ENCODE results near the gene ACOT7. TPM values are rescaled to one million over a fixed set of nuclear protein-coding genes. Genes with fewer than 3 reads are reported as not detected.
"Not testable (repeated sequence)": the region's sequence is repeated elsewhere in the genome, so short reads cannot be mapped to it uniquely, and the experiment has no call there.

The ACOT7 gene
- total RNA-seq, 2 experiments from 2014 or later: 23.4 to 53.6 TPM

DNA sequence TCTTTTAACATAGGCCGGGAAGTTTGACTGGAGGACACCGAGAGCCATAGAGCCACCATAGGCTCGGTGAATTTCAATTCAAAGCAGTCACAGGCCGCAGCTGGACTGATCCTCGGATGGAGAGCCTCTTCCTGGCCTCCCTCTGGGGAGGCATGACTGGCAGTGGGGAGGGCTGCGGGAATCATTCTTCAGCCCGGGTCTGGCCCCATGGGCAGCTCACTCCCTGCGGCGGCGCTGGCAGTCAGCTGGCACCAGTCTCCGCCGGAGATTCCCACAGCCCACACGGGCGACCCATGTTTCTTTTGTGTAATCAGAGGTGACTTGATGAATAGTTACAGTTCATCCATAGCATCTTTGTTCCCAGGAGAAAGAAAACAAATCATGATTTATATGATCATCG, 41.6 kb upstream of the ACOT7 start:
- no peak for TF ChIP-seq EZH2phosphoT487 (IDR thresholded peaks at IDR 0.05; ENCODE audit: borderline replicate concordance, low read depth, low read length)
- TF ChIP-seq, protein P1, sequence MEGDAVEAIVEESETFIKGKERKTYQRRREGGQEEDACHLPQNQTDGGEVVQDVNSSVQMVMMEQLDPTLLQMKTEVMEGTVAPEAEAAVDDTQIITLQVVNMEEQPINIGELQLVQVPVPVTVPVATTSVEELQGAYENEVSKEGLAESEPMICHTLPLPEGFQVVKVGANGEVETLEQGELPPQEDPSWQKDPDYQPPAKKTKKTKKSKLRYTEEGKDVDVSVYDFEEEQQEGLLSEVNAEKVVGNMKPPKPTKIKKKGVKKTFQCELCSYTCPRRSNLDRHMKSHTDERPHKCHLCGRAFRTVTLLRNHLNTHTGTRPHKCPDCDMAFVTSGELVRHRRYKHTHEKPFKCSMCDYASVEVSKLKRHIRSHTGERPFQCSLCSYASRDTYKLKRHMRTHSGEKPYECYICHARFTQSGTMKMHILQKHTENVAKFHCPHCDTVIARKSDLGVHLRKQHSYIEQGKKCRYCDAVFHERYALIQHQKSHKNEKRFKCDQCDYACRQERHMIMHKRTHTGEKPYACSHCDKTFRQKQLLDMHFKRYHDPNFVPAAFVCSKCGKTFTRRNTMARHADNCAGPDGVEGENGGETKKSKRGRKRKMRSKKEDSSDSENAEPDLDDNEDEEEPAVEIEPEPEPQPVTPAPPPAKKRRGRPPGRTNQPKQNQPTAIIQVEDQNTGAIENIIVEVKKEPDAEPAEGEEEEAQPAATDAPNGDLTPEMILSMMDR (conservative IDR thresholded peaks at IDR 0.05; ENCODE audit: low read length): no peak
- BruUV-seq (replicated peaks): no TSS peak
- no peak for DNase-seq (ENCODE audit: low spot score)
- intact Hi-C loops (cut with micrococcal nuclease; ENCODE audit: unreplicated experiment): loop anchor here (10.0 kb wide), 1 partner anchor 190 kb away; the partner anchor contains the start of gene HES3
- Histone ChIP-seq H3K4me3 (ENCODE audit: low read depth, low read length, poor library complexity, severe bottlenecking) (no peak overlapping the region), H3K4me2 (ENCODE audit: low read length) (no peak overlapping the region), H3K9me3 (ENCODE audit: low read length) (no peaks in the 10 kb centered on the region), H3K4me1 (ENCODE audit: insufficient read depth, low read length, poor library complexity, severe bottlenecking) (no peaks in the 10 kb centered on the region), H3K27ac (ENCODE audit: low read depth, low read length, poor library complexity, severe bottlenecking) (no peak overlapping the region), H3K9me2 (ENCODE audit: insufficient read depth, low read length) (no peaks in the 10 kb centered on the region), H3K36me3 (ENCODE audit: insufficient read depth, low read length) (no peaks in the 10 kb centered on the region), H2AFZ (ENCODE audit: low read length) (no peak overlapping the region), H4K20me1 (ENCODE audit: insufficient read depth, low read length) (no peaks in the 10 kb centered on the region), H3K79me2 (ENCODE audit: insufficient read depth, low read depth, low read length) (no peaks in the 10 kb centered on the region)
- POLR2A ChIA-PET: no interaction called here
- CTCF ChIA-PET (ENCODE audit: unreplicated experiment): no interaction called here

DNA sequence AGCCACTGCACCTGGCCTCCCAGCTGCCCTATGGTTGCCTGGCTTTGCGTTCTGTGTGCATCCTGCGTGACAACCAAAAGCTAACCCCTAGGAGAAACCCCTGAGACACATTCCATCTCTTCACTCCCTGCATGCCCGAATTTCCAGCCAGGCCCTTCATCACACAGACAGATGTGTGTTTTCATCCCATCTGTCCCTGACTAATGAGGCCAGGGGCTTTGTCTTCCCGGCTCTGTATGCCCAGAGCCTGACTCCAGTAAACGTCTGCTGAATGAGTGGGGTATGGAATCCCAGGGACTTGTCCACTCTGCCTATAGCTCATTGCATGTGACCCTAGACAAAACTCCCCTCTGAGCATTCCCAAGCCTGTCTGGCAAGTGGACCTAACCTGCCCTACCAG, 40.6 kb upstream of the ACOT7 start:
- Histone ChIP-seq H3K27ac (ENCODE audit: low read depth, low read length, poor library complexity, severe bottlenecking) (no peak overlapping the region), H3K9me3 (ENCODE audit: low read length) (no peaks in the 10 kb centered on the region), H3K4me1 (ENCODE audit: insufficient read depth, low read length, poor library complexity, severe bottlenecking) (no peaks in the 10 kb centered on the region), H3K9me2 (ENCODE audit: insufficient read depth, low read length) (no peaks in the 10 kb centered on the region), H2AFZ (ENCODE audit: low read length) (no peak overlapping the region), H3K79me2 (ENCODE audit: insufficient read depth, low read depth, low read length) (no peaks in the 10 kb centered on the region), H3K36me3 (ENCODE audit: insufficient read depth, low read length) (no peaks in the 10 kb centered on the region), H3K4me2 (ENCODE audit: low read length) (no peak overlapping the region), H3K4me3 (ENCODE audit: low read depth, low read length, poor library complexity, severe bottlenecking) (no peak overlapping the region), H4K20me1 (ENCODE audit: insufficient read depth, low read length) (no peaks in the 10 kb centered on the region)
- no TSS peak for BruUV-seq (replicated peaks)
- TF ChIP-seq, protein P1 (conservative IDR thresholded peaks at IDR 0.05; ENCODE audit: low read length): no peak
- no peak for TF ChIP-seq EZH2phosphoT487 (IDR thresholded peaks at IDR 0.05; ENCODE audit: borderline replicate concordance, low read depth, low read length)
- no peak for DNase-seq (ENCODE audit: low spot score)
- ChIA-PET CTCF (ENCODE audit: unreplicated experiment) (no interaction called here), POLR2A (no interaction called here)
- intact Hi-C loops (cut with micrococcal nuclease; ENCODE audit: unreplicated experiment): loop anchor here (10.0 kb wide), 1 partner anchor 189 kb away; the partner anchor contains the start of gene HES3

DNA sequence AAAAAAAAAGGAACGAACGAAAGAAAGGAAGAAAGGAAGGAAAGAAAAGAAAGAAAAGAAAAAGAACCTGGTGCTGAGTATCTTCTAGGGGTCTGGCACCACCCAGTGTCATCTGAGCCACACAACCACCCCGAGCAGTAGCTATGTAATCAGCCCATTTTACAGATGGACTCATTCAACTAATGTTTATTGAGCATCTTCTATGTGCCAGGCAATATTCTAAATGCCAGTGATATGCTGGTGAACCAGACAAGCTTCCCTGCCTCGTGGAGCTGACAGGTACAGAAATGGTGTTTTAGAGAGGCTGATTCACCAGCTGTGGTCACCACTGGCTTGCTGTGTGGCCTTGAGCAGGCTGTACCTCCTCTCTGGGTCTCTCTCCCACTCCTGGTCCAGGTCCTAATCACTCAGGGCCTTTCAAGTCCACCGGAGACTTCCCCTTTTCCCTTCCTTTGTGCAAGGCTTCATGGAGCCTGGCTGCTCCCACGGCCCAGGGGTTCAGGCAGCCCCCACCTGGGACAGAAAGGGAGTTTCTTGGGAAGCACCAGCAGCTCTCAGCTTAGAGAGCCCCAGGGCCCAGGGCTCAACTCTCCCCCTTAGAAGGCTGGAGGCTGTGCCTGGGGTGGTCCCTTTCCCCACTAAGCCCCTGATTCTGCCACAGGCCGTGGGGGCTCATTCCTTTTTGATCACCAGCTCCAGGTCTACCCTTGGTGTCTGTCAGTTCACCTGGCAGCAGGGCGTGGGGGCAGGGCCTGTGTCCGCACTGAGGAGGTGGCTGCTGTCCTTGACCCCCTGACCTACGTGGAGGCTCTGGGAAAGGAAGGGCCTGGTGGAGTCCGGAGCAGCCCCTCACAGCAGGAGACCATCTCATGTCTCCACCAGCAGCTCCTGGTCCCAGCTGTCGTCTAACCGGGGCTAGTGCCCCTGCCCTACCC, 38.3 kb upstream of the ACOT7 start:
- CTCF ChIA-PET (ENCODE audit: unreplicated experiment); H3K27ac ChIP-seq (ENCODE audit: low read depth, low read length, poor library complexity, severe bottlenecking): not testable (repeated sequence)

DNA sequence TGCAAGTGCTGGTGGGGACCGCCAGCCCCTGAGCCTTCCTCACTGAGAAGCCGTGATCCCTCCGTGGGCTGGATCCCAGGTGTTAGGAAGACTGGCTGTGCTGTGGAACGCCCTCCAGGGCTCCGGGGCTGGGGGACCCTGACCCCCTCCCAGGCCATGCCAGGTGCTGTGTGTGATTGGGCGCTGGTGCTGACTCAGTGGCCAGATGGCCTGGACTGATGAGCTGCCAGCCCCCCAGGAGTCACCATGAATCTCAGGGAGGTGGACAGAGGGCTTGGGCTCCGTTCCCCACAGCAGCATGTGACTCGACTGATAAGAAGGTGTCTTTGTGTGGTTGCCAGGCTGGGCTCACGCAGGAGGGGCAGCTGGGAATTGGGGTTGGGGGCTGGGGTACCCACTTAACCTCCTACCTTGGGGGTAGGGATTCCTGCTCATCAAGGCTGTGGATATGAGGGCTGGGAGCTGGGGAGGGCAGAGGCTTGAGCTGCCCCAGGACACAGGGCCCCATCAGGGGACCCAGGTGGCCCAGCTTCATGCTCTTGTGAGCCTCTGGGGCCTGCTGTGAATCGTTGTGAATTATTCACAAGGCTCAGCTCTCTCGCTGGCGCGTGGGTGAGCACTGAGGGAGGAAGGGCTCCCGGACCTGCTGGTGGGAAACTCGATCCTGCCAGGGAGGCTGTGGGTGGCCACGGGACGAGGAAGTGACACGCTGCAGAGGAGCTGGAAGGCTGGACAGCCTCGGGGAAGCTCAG, 36.3 kb upstream of the ACOT7 start:
- POLR2A ChIA-PET; H3K9me2 ChIP-seq (ENCODE audit: insufficient read depth, low read length): not testable (repeated sequence)

More for the DNA sequence above, 38.3 kb upstream of the ACOT7 start:
- H3K9me2 ChIP-seq (ENCODE audit: insufficient read depth, low read length); H2AFZ ChIP-seq (ENCODE audit: low read length); H3K79me2 ChIP-seq (ENCODE audit: insufficient read depth, low read depth, low read length); H3K4me1 ChIP-seq (ENCODE audit: insufficient read depth, low read length, poor library complexity, severe bottlenecking); DNase-seq (ENCODE audit: low spot score); H3K9me3 ChIP-seq (ENCODE audit: low read length); H3K4me2 ChIP-seq (ENCODE audit: low read length); BruUV-seq (replicated peaks); H3K4me3 ChIP-seq (ENCODE audit: low read depth, low read length, poor library complexity, severe bottlenecking); POLR2A ChIA-PET; H3K36me3 ChIP-seq (ENCODE audit: insufficient read depth, low read length); H4K20me1 ChIP-seq (ENCODE audit: insufficient read depth, low read length): not testable (repeated sequence)
- intact Hi-C loops (cut with micrococcal nuclease; ENCODE audit: unreplicated experiment): loop anchor here (10.0 kb wide), 1 partner anchor 187 kb away; the partner anchor contains the start of gene HES3

More for the DNA sequence above, 36.3 kb upstream of the ACOT7 start:
- H3K9me3 ChIP-seq (ENCODE audit: low read length); H2AFZ ChIP-seq (ENCODE audit: low read length); H3K4me2 ChIP-seq (ENCODE audit: low read length); CTCF ChIA-PET (ENCODE audit: unreplicated experiment); BruUV-seq (replicated peaks); H3K27ac ChIP-seq (ENCODE audit: low read depth, low read length, poor library complexity, severe bottlenecking); H3K79me2 ChIP-seq (ENCODE audit: insufficient read depth, low read depth, low read length); H4K20me1 ChIP-seq (ENCODE audit: insufficient read depth, low read length); H3K4me1 ChIP-seq (ENCODE audit: insufficient read depth, low read length, poor library complexity, severe bottlenecking); H3K4me3 ChIP-seq (ENCODE audit: low read depth, low read length, poor library complexity, severe bottlenecking); DNase-seq (ENCODE audit: low spot score); H3K36me3 ChIP-seq (ENCODE audit: insufficient read depth, low read length): not testable (repeated sequence)
- intact Hi-C loops (cut with micrococcal nuclease; ENCODE audit: unreplicated experiment): loop anchor here (10.0 kb wide), 1 partner anchor 185 kb away; the partner anchor contains the start of gene HES3

Measured in OCI-LY7 (cell line).